ENCODE measurements around the gene C1orf105. TPM values are rescaled to one million over a fixed set of nuclear protein-coding genes. Genes with fewer than 3 reads are reported as not detected.
A peak's percentile ranks its signal among the peaks of the same experiment; 100 is the strongest.

C1orf105 gene
- total RNA-seq, 1 donor from 2014 or later, result not detected

DNA sequence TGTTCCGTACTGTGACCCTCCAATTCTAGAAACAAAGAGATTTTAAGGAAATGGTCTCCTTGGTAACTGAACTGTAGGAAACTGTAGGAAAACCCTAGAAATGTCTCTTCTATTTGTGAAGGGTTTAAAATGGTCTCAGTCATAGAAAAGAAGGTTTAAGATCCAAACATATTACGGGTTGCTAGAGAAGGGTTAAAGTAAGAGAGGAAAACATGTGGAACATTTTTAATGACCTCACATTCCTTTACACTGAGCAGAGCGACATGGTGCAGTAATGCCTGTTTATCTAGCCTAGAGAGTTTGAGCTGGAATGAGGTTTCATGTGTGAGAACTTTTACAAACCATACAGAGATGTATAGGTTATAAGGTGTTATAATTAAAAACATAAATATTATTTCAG lies 36.9 kb upstream of the C1orf105 start:
- Mint-ChIP-seq H3K9me3 (ENCODE audit: low read depth) (no peaks in the 10 kb centered on the region), H3K4me3 (ENCODE audit: unreplicated experiment) (peak overlapping the region; percentile 61), H3K36me3 (ENCODE audit: low read depth) (peaks cover 11% of the 10 kb centered on the region), H3K4me1 (ENCODE audit: low read depth) (peaks cover 73% of the 10 kb centered on the region), H3K27me3 (ENCODE audit: low read depth) (no peaks in the 10 kb centered on the region), H3K27ac (ENCODE audit: unreplicated experiment) (peak overlapping the region; percentile 99)
- DNase-seq (ENCODE audit: low spot score), result no peak
- TF ChIP-seq, protein P1, sequence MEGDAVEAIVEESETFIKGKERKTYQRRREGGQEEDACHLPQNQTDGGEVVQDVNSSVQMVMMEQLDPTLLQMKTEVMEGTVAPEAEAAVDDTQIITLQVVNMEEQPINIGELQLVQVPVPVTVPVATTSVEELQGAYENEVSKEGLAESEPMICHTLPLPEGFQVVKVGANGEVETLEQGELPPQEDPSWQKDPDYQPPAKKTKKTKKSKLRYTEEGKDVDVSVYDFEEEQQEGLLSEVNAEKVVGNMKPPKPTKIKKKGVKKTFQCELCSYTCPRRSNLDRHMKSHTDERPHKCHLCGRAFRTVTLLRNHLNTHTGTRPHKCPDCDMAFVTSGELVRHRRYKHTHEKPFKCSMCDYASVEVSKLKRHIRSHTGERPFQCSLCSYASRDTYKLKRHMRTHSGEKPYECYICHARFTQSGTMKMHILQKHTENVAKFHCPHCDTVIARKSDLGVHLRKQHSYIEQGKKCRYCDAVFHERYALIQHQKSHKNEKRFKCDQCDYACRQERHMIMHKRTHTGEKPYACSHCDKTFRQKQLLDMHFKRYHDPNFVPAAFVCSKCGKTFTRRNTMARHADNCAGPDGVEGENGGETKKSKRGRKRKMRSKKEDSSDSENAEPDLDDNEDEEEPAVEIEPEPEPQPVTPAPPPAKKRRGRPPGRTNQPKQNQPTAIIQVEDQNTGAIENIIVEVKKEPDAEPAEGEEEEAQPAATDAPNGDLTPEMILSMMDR (IDR thresholded peaks at IDR 0.05), result no peak

DNA sequence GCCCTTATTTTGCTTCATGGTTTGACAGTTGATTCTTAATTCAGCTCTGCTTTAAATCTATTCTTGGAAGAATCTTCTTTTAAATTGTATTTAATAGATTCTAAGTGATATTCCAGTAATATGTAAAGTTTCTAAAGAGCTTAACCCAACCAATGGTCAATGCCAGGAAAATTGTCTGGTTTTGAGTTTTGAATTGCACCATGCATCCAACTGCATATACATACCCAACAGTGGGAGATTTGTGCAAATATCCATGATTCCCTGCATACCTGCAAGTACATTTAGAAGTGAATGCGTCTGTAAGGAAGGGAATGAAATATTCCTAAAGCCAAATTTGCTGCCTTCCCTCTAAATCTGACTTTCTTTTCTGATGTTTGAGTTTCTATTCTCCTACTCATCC lies 35.8 kb upstream of the C1orf105 start:
- Mint-ChIP-seq H3K36me3 (ENCODE audit: low read depth) (peaks cover 8% of the 10 kb centered on the region), H3K4me3 (ENCODE audit: unreplicated experiment) (no peak overlapping the region), H3K27ac (ENCODE audit: unreplicated experiment) (peak overlapping the region; percentile 99), H3K4me1 (ENCODE audit: low read depth) (peaks cover 68% of the 10 kb centered on the region), H3K9me3 (ENCODE audit: low read depth) (no peaks in the 10 kb centered on the region), H3K27me3 (ENCODE audit: low read depth) (no peaks in the 10 kb centered on the region)
- TF ChIP-seq, protein P1 (IDR thresholded peaks at IDR 0.05), result no peak
- no peak for DNase-seq (ENCODE audit: low spot score)

DNA sequence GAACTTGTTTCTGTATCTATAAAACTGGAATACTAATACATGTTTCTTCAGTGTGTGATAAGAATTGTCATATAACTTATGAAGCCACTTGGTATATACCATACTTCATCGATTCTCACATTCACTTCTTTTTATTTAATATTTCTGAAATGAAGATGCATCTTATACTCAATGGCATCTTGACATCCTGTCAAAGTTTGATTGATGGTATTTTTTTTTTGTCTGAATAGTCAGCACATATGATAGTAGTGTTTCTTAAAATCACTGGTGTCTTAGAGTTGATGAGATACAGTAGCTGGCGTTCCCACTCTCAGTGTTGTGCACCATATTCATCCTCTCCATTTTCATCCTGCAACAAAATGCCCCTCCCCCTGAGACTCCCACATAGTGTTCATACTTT lies 34.4 kb upstream of the C1orf105 start:
- H3K4me3 Mint-ChIP-seq (ENCODE audit: unreplicated experiment), result no peak overlapping the region
- peaks cover 10% of the 10 kb centered on the region for H3K36me3 Mint-ChIP-seq (ENCODE audit: low read depth)
- no peaks in the 10 kb centered on the region for H3K27me3 Mint-ChIP-seq (ENCODE audit: low read depth)
- DNase-seq (ENCODE audit: low spot score), result no peak
- TF ChIP-seq, protein P1 (IDR thresholded peaks at IDR 0.05), result no peak
- no peaks in the 10 kb centered on the region for H3K9me3 Mint-ChIP-seq (ENCODE audit: low read depth)
- peaks cover 70% of the 10 kb centered on the region for H3K4me1 Mint-ChIP-seq (ENCODE audit: low read depth)
- H3K27ac Mint-ChIP-seq (ENCODE audit: unreplicated experiment), result peak overlapping the region; percentile 81

DNA sequence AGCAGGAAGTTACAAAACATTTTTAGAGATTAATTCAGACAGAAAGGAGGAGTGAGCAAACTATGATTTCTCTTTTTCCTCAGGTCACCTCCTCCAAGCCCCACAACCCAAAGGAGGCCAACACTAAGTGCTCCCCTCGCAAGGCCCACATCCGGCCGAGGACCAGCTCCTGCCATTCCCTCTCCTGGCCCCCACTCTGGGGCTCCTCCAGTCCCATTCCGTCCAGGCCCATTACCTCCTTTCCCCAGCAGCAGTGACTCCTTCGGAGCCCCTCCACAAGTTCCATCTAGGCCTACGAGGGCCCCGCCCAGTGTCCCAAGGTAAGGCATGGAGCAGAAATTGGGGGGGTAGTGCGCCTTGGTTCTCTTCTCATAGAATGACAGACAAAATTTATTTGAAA lies 32.0 kb upstream of the C1orf105 start:
- peak overlapping the region; percentile 51 for H3K27ac Mint-ChIP-seq (ENCODE audit: unreplicated experiment)
- TF ChIP-seq, protein P1 (IDR thresholded peaks at IDR 0.05), result no peak
- H3K36me3 Mint-ChIP-seq (ENCODE audit: low read depth), result peaks cover 20% of the 10 kb centered on the region
- no peak overlapping the region for H3K4me3 Mint-ChIP-seq (ENCODE audit: unreplicated experiment)
- H3K4me1 Mint-ChIP-seq (ENCODE audit: low read depth), result peaks cover 58% of the 10 kb centered on the region
- no peaks in the 10 kb centered on the region for H3K9me3 Mint-ChIP-seq (ENCODE audit: low read depth)
- no peaks in the 10 kb centered on the region for H3K27me3 Mint-ChIP-seq (ENCODE audit: low read depth)
- no peak for DNase-seq (ENCODE audit: low spot score)

DNA sequence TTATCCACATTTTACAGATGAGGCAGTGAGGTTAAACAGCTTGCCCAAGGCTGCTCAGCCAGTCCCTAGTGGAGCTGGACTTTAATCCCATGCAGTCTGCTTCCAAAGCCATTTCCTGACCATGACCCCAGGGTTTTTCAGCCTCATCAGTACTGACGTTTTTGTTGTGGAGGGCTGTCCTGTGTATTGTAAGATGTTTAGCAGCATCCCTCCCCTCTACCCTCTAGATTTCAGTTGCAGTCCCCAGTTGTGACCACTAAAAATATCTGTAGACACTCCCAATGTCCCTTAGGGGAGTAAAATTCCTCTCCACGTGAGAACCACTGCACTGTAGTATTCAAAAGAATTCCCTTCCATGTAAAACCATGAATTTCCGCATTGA lies 30.2 kb upstream of the C1orf105 start:
- H3K27me3 Mint-ChIP-seq (ENCODE audit: low read depth), result no peaks in the 10 kb centered on the region
- TF ChIP-seq, protein P1 (IDR thresholded peaks at IDR 0.05), result peak; percentile 23
- no peak overlapping the region for H3K4me3 Mint-ChIP-seq (ENCODE audit: unreplicated experiment)
- H3K27ac Mint-ChIP-seq (ENCODE audit: unreplicated experiment), result peak overlapping the region; percentile 92
- no peaks in the 10 kb centered on the region for H3K9me3 Mint-ChIP-seq (ENCODE audit: low read depth)
- no peak for DNase-seq (ENCODE audit: low spot score)
- peaks cover 58% of the 10 kb centered on the region for H3K4me1 Mint-ChIP-seq (ENCODE audit: low read depth)
- peaks cover 23% of the 10 kb centered on the region for H3K36me3 Mint-ChIP-seq (ENCODE audit: low read depth)

Measured in chondrocyte (in vitro differentiated cells).